Caco-2 (cell line): Measurements from ENCODE around the gene FOXO3. TPM values are rescaled to one million over a fixed set of nuclear protein-coding genes. Genes with fewer than 3 reads are reported as not detected.

ENCODE experiments used
- BruUV-seq: library from RNA; stranded (reverse); fragments of 400-500 nt; replicated peaks from 2 replicates; lab custom pipeline; 2021; lab: Mats Ljungman, UMichigan
- CTCF ChIA-PET: fragments of 300-600 bp; sonication (Branson Sonifier 250); formaldehyde crosslinking; loops from one replicate; lab custom pipeline; 2022; ENCODE audit warnings: antibody characterized with exemption; lab: Charles Lee
- POLR2A ChIA-PET: fragments of 300-600 bp; sonication (Branson Sonifier 250); formaldehyde crosslinking; loops from one replicate; lab custom pipeline; 2022; ENCODE audit warnings: antibody characterized with exemption; lab: Charles Lee
- DNase-seq, 2 experiments: peaks; one replicate each; pipeline versions ENCODE4 v3.0.0 to v3.0.0-alpha.2; 2020 to 2022
- H3K27me3 ChIP-seq: replicated peaks from 2 replicates; pipeline ENCODE4 v1.6.0; 2011; ENCODE audit warnings: low read length; ENCODE audit not compliant: control insufficient read depth, insufficient read depth
- H3K36me3 ChIP-seq: 2 replicates; pipeline ENCODE4 v1.5.1; 2011; ENCODE audit warnings: low read length; ENCODE audit not compliant: control insufficient read depth, insufficient read depth
- H3K4me1 ChIP-seq: fragments of 250-450 bp; sonication (Bioruptor Pico); 2 replicates; pipeline ENCODE4 v1.5.1; 2020; ENCODE audit warnings: mild to moderate bottlenecking
- H3K4me3 ChIP-seq: 2 replicates; pipeline ENCODE4 v1.5.1; 2011; ENCODE audit warnings: low read depth, mild to moderate bottlenecking, control low read depth, low read length
- H3K9me3 ChIP-seq: fragments of 250-450 bp; sonication (Bioruptor Pico); 2 replicates; pipeline ENCODE4 v1.5.1; 2020; ENCODE audit warnings: mild to moderate bottlenecking, moderate library complexity
- H3K27ac Mint-ChIP-seq: one replicate; pipeline ENCODE4 v1.8.0; 2022; ENCODE audit warnings: mixed read lengths; ENCODE audit not compliant: unreplicated experiment
- H3K27me3 Mint-ChIP-seq: one replicate; pipeline ENCODE4 v1.8.0; 2022; ENCODE audit warnings: mixed read lengths; ENCODE audit not compliant: insufficient read depth, unreplicated experiment
- H3K36me3 Mint-ChIP-seq: one replicate; pipeline ENCODE4 v1.8.0; 2022; ENCODE audit warnings: mild to moderate bottlenecking, mixed read lengths; ENCODE audit not compliant: insufficient read depth, unreplicated experiment
- H3K4me1 Mint-ChIP-seq: one replicate; pipeline ENCODE4 v1.8.0; 2022; ENCODE audit warnings: low read depth, mixed read lengths; ENCODE audit not compliant: unreplicated experiment
- H3K4me3 Mint-ChIP-seq: one replicate; pipeline ENCODE4 v1.8.0; 2022; ENCODE audit warnings: mild to moderate bottlenecking, moderate library complexity, mixed read lengths; ENCODE audit not compliant: unreplicated experiment
- H3K9me3 Mint-ChIP-seq: one replicate; pipeline ENCODE4 v1.8.0; 2022; ENCODE audit warnings: mixed read lengths; ENCODE audit not compliant: unreplicated experiment
- intact Hi-C: fragments of 100-400 bp; cut with micrococcal nuclease; formaldehyde crosslinking; loops from one replicate; pipeline ENCODE4 v1.10.0; 2022; ENCODE audit not compliant: unreplicated experiment
- total RNA-seq: library from RNA; stranded (reverse); gene quantifications from 2 replicates; pipeline ENCODE4 v1.2.3, GENCODE V29; 2022
- TF ChIP-seq, protein P1 (sequence below), 2 experiments: fragments of 200-600 bp in 1 of 2; IDR thresholded peaks; 1 replicate in 1 of 2; 2 replicates in 1 of 2; pipeline versions ENCODE4 v1.5.1 to v1.8.0; 2011 to 2022; ENCODE audit warnings: antibody characterized with exemption in 1 of 2, control low read depth in 1 of 2, inconsistent platforms in 1 of 2, low read depth in 1 of 2, low read length in 1 of 2, mild to moderate bottlenecking in 1 of 2, moderate library complexity in 1 of 2; ENCODE audit not compliant: insufficient read depth in 1 of 2, severe bottlenecking in 1 of 2, unreplicated experiment in 1 of 2

The FOXO3 gene
- total RNA-seq, 1 experiment from 2014 or later = 34.3 TPM

- Mint-ChIP-seq H3K27me3 (no peaks in the 10 kb centered on the region), H3K9me3 (no peaks in the 10 kb centered on the region), H3K4me3 (no peak overlapping the region), H3K4me1 (peaks cover 22% of the 10 kb centered on the region), H3K27ac (no peak overlapping the region), H3K36me3 (peaks cover 4% of the 10 kb centered on the region)
- ChIA-PET CTCF (no interaction called here), POLR2A (no interaction called here)
- Histone ChIP-seq H3K9me3 (peaks cover 4% of the 10 kb centered on the region; the same call in 1 of the 2 replicates), H3K4me3 (no peak overlapping the region), H3K4me1 (peaks cover 10% of the 10 kb centered on the region), H3K36me3 (no peaks in the 10 kb centered on the region), H3K27me3 (no peaks in the 10 kb centered on the region)
- no peak for DNase-seq
- intact Hi-C loops = no loop called here
- no TSS peak for BruUV-seq
- TF ChIP-seq, protein P1, sequence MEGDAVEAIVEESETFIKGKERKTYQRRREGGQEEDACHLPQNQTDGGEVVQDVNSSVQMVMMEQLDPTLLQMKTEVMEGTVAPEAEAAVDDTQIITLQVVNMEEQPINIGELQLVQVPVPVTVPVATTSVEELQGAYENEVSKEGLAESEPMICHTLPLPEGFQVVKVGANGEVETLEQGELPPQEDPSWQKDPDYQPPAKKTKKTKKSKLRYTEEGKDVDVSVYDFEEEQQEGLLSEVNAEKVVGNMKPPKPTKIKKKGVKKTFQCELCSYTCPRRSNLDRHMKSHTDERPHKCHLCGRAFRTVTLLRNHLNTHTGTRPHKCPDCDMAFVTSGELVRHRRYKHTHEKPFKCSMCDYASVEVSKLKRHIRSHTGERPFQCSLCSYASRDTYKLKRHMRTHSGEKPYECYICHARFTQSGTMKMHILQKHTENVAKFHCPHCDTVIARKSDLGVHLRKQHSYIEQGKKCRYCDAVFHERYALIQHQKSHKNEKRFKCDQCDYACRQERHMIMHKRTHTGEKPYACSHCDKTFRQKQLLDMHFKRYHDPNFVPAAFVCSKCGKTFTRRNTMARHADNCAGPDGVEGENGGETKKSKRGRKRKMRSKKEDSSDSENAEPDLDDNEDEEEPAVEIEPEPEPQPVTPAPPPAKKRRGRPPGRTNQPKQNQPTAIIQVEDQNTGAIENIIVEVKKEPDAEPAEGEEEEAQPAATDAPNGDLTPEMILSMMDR (IDR thresholded peaks at IDR 0.05; ENCODE audit: insufficient read depth in 1 of 2, low read depth in 1 of 2, low read length in 1 of 2, severe bottlenecking in 1 of 2, unreplicated experiment in 1 of 2) = no peak
Measured at GRCh38 chr6:108723594-108723993, 162.9 kb downstream of the FOXO3 start.

- ChIA-PET POLR2A (no interaction called here), CTCF (no interaction called here)
- no peaks in the 10 kb centered on the region for H3K36me3 ChIP-seq
- peaks cover 4% of the 10 kb centered on the region for H3K36me3 Mint-ChIP-seq
- H3K9me3 ChIP-seq = peaks cover 4% of the 10 kb centered on the region; the same call in 1 of the 2 replicates
- H3K4me3 ChIP-seq = no peak overlapping the region
- H3K27me3 Mint-ChIP-seq = no peaks in the 10 kb centered on the region
- BruUV-seq = no TSS peak
- H3K4me1 ChIP-seq = peaks cover 29% of the 10 kb centered on the region
- intact Hi-C loops = no loop called here
- TF ChIP-seq, protein P1 (IDR thresholded peaks at IDR 0.05; ENCODE audit: insufficient read depth in 1 of 2, low read depth in 1 of 2, low read length in 1 of 2, severe bottlenecking in 1 of 2, unreplicated experiment in 1 of 2) = no peak
- no peaks in the 10 kb centered on the region for H3K9me3 Mint-ChIP-seq
- H3K4me3 Mint-ChIP-seq = no peak overlapping the region
- H3K27ac Mint-ChIP-seq = no peak overlapping the region
- no peak for DNase-seq
- no peaks in the 10 kb centered on the region for H3K27me3 ChIP-seq
- H3K4me1 Mint-ChIP-seq = peaks cover 21% of the 10 kb centered on the region
Measured at GRCh38 chr6:108726726-108727339, 166.1 kb downstream of the FOXO3 start.

- H3K36me3 Mint-ChIP-seq = peaks cover 4% of the 10 kb centered on the region
- CTCF ChIA-PET = no interaction called here
- POLR2A ChIA-PET = interaction anchor here (0.6 kb wide), 1 partner anchor 12 kb away, joined by 5 read pairs; no protein-coding TSS in a partner anchor
Measured at GRCh38 chr6:108727966-108728730, 167.4 kb downstream of the FOXO3 start.

More at GRCh38 chr6:108727966-108728730, 167.4 kb downstream of the FOXO3 start:
- Mint-ChIP-seq H3K4me1 (peaks cover 24% of the 10 kb centered on the region), H3K9me3 (no peaks in the 10 kb centered on the region), H3K4me3 (no peak overlapping the region), H3K27ac (peak overlapping the region; percentile 60), H3K27me3 (no peaks in the 10 kb centered on the region)
- Histone ChIP-seq H3K4me3 (no peak overlapping the region), H3K4me1 (peaks cover 36% of the 10 kb centered on the region), H3K36me3 (no peaks in the 10 kb centered on the region), H3K27me3 (no peaks in the 10 kb centered on the region), H3K9me3 (peaks cover 4% of the 10 kb centered on the region; the same call in 1 of the 2 replicates)
- intact Hi-C loops = loop anchor here (2.0 kb wide), 1 partner anchor 165 kb away; no protein-coding TSS in a partner anchor
- TF ChIP-seq, protein P1 (IDR thresholded peaks at IDR 0.05; ENCODE audit: insufficient read depth in 1 of 2, low read depth in 1 of 2, low read length in 1 of 2, severe bottlenecking in 1 of 2, unreplicated experiment in 1 of 2) = no peak
- BruUV-seq = no TSS peak
- DNase-seq = no peak
